Naive thymus-derived CD8-positive, alpha-beta T cell (primary cell): ENCODE measurements around the gene KRTAP10-12. TPM values are rescaled to one million over a fixed set of nuclear protein-coding genes. Genes with fewer than 3 reads are reported as not detected.
A peak's percentile ranks its signal among the peaks of the same experiment; 100 is the strongest.

Experiments
- ATAC-seq, 2 donors: fragments of 150-1000 bp; cut with Tn5 transposase in 1 of 2; sonication (Bioruptor Pico), chemical (Tn5 transposase) in 1 of 2; 1 replicate in 1 of 2; 2 replicates in 1 of 2; pipeline ENCODE4 v1.10.0; 2021; ENCODE audit warnings: mild to moderate bottlenecking in 2 of 2, moderate library complexity in 2 of 2
- POLR2A ChIA-PET: fragments of 350-600 bp; sonication (Branson Sonifier 250); formaldehyde crosslinking; loops from one replicate; lab custom pipeline; 2021; ENCODE audit warnings: antibody characterized with exemption; lab: Charles Lee
- DNase-seq, 10 donors: peaks; one replicate each; pipeline versions ENCODE4 v3.0.0 to v3.0.0-alpha.2; 2020 to 2022
- H3K27ac Mint-ChIP-seq, 10 donors: one replicate each; pipeline ENCODE4 v1.8.0; 2020 to 2022; ENCODE audit warnings: mild to moderate bottlenecking in 10 of 10, mixed read lengths in 10 of 10, moderate library complexity in 4 of 10, inconsistent platforms in 1 of 10
- H3K27me3 Mint-ChIP-seq, 5 donors: one replicate each; pipeline ENCODE4 v1.8.0; 2021 to 2022; ENCODE audit warnings: mixed read lengths in 5 of 5
- H3K36me3 Mint-ChIP-seq, 3 donors: one replicate each; pipeline ENCODE4 v1.8.0; 2020 to 2022; ENCODE audit warnings: mixed read lengths in 3 of 3, mild to moderate bottlenecking in 2 of 3, inconsistent platforms in 1 of 3
- H3K4me1 Mint-ChIP-seq, 4 donors: one replicate each; pipeline ENCODE4 v1.8.0; 2021 to 2022; ENCODE audit warnings: mixed read lengths in 4 of 4
- H3K4me3 Mint-ChIP-seq, 10 donors: one replicate each; pipeline ENCODE4 v1.8.0; 2020 to 2022; ENCODE audit warnings: mild to moderate bottlenecking in 10 of 10, mixed read lengths in 10 of 10, moderate library complexity in 6 of 10, inconsistent platforms in 1 of 10
- H3K9me3 Mint-ChIP-seq, 9 donors: one replicate each; pipeline ENCODE4 v1.8.0; 2020 to 2022; ENCODE audit warnings: mixed read lengths in 9 of 9, mild to moderate bottlenecking in 3 of 9, inconsistent platforms in 1 of 9, moderate library complexity in 1 of 9
- polyA plus RNA-seq, 3 donors: library from polyadenylated mRNA; unstranded; fragments of 300-500 nt; fragmentation: Illumina TruSeq; gene quantifications; one replicate each; pipeline ENCODE4 v1.2.3, GENCODE V29; 2021
- total RNA-seq, 8 experiments: library from RNA in 2 of 8; stranded (reverse) in 2 of 8; gene quantifications; one replicate each; pipeline ENCODE4 v1.2.3 and lab custom pipeline; 2021 to 2026

Gene KRTAP10-12
- total and polyA plus RNA-seq, 5 experiments from 2014 or later: not detected

- H3K36me3 Mint-ChIP-seq: peaks cover 0 to 3% (median 0%) of the 10 kb centered on the region in 3 donors
- H3K27ac Mint-ChIP-seq: peak overlapping the region in 7 of 10 donors; percentile 0 to 79 (median 52)
- POLR2A ChIA-PET: no interaction called here
- ATAC-seq (peak; percentile 42 to 58), DNase-seq (peak in 2 of 10 donors; percentile 39 to 40)
- peaks cover 16 to 48% (median 27%) of the 10 kb centered on the region in 4 donors for H3K4me1 Mint-ChIP-seq
- H3K27me3 Mint-ChIP-seq: peaks cover 0 to 12% (median 5%) of the 10 kb centered on the region in 5 donors
- peak overlapping the region in 7 of 10 donors; percentile 0 to 53 (median 19) for H3K4me3 Mint-ChIP-seq
- peaks cover 0 to 15% (median 3%) of the 10 kb centered on the region in 9 donors for H3K9me3 Mint-ChIP-seq
These were observed 5.3 kb upstream of the KRTAP10-12 start for GRCh38 chr21:44691686-44692085.

GRCh38 chr21:44692798-44693512 lies 4.0 kb upstream of the KRTAP10-12 start:
- H3K9me3 Mint-ChIP-seq: peaks cover 0 to 15% (median 3%) of the 10 kb centered on the region in 9 donors
- no peak overlapping the region for H3K4me3 Mint-ChIP-seq
- DNase-seq (no peak), ATAC-seq (no peak)
- H3K27me3 Mint-ChIP-seq: peaks cover 3 to 20% (median 16%) of the 10 kb centered on the region in 5 donors
- peaks cover 0 to 4% (median 0%) of the 10 kb centered on the region in 3 donors for H3K36me3 Mint-ChIP-seq
- peaks cover 16 to 57% (median 32%) of the 10 kb centered on the region in 4 donors for H3K4me1 Mint-ChIP-seq
- no peak overlapping the region for H3K27ac Mint-ChIP-seq
- POLR2A ChIA-PET: no interaction called here

- Mint-ChIP-seq H3K4me3 (peak overlapping the region in 1 of 10 donors; percentile 4), H3K27me3 (peaks cover 12 to 38% (median 28%) of the 10 kb centered on the region in 5 donors), H3K27ac (peak overlapping the region in 3 of 10 donors; percentile 14 to 73 (median 48)), H3K36me3 (peaks cover 0 to 5% (median 2%) of the 10 kb centered on the region in 3 donors), H3K4me1 (peaks cover 16 to 72% (median 39%) of the 10 kb centered on the region in 4 donors), H3K9me3 (peaks cover 0 to 15% (median 3%) of the 10 kb centered on the region in 9 donors)
- peak in 1 of 2 donors; percentile 47 for ATAC-seq
- DNase-seq: peak in 1 of 10 donors; percentile 23
- POLR2A ChIA-PET: interaction anchor here (0.6 to 1.4 kb wide), 2 partner anchors 71 to 76 kb away, joined by 3 to 5 read pairs; no protein-coding TSS in a partner anchor
These were observed 2.2 kb upstream of the KRTAP10-12 start for GRCh38 chr21:44694776-44695175.

GRCh38 chr21:44695184-44695583 lies 1.8 kb upstream of the KRTAP10-12 start:
- no peak for ATAC-seq
- peak overlapping the region in 4 of 10 donors; percentile 11 to 73 (median 48) for H3K27ac Mint-ChIP-seq
- H3K4me3 Mint-ChIP-seq: peak overlapping the region in 1 of 10 donors; percentile 4
- DNase-seq: no peak
- H3K27me3 Mint-ChIP-seq: peaks cover 15 to 41% (median 31%) of the 10 kb centered on the region in 5 donors
- peaks cover 0 to 15% (median 3%) of the 10 kb centered on the region in 9 donors for H3K9me3 Mint-ChIP-seq
- peaks cover 16 to 72% (median 37%) of the 10 kb centered on the region in 4 donors for H3K4me1 Mint-ChIP-seq
- POLR2A ChIA-PET: interaction anchor here (1.4 kb wide), 1 partner anchor 77 kb away, joined by 3 read pairs; no protein-coding TSS in a partner anchor
- peaks cover 0 to 5% (median 2%) of the 10 kb centered on the region in 3 donors for H3K36me3 Mint-ChIP-seq

- Mint-ChIP-seq H3K27me3 (peaks cover 15 to 42% (median 31%) of the 10 kb centered on the region in 5 donors), H3K4me3 (peak overlapping the region in 1 of 10 donors; percentile 4), H3K27ac (peak overlapping the region in 6 of 10 donors; percentile 11 to 73 (median 38)), H3K4me1 (peaks cover 16 to 72% (median 35%) of the 10 kb centered on the region in 4 donors), H3K36me3 (peaks cover 0 to 5% (median 2%) of the 10 kb centered on the region in 3 donors), H3K9me3 (peaks cover 0 to 15% (median 3%) of the 10 kb centered on the region in 9 donors)
- no peak for ATAC-seq
- no peak for DNase-seq
- POLR2A ChIA-PET: no interaction called here
These were observed 1.3 kb upstream of the KRTAP10-12 start for GRCh38 chr21:44695641-44696040.

GRCh38 chr21:44696572-44696971 lies 400 bp upstream of the KRTAP10-12 start:
- Mint-ChIP-seq H3K27me3 (peaks cover 20 to 51% (median 39%) of the 10 kb centered on the region in 5 donors), H3K4me3 (peak overlapping the region in 1 of 10 donors; percentile 24), H3K36me3 (peaks cover 0 to 5% (median 2%) of the 10 kb centered on the region in 3 donors), H3K4me1 (peaks cover 12 to 64% (median 29%) of the 10 kb centered on the region in 4 donors), H3K9me3 (peaks cover 0 to 15% (median 3%) of the 10 kb centered on the region in 9 donors), H3K27ac (peak overlapping the region in 2 of 10 donors; percentile 29 to 37)
- no peak for DNase-seq
- POLR2A ChIA-PET: interaction anchor here (1.0 kb wide), 1 partner anchor 38 kb away, joined by 3 read pairs; no protein-coding TSS in a partner anchor
- ATAC-seq: no peak

GRCh38 chr21:44697811-44698734 lies 1.1 kb downstream of the KRTAP10-12 start:
- POLR2A ChIA-PET: interaction anchor here (0.6 kb wide), 1 partner anchor 39 kb away, joined by 3 read pairs; no protein-coding TSS in a partner anchor
- ATAC-seq: no peak
- Mint-ChIP-seq H3K27me3 (peaks cover 29 to 66% (median 44%) of the 10 kb centered on the region in 5 donors), H3K9me3 (peaks cover 0 to 7% (median 0%) of the 10 kb centered on the region in 9 donors), H3K4me1 (peaks cover 5 to 62% (median 26%) of the 10 kb centered on the region in 4 donors), H3K36me3 (peaks cover 0 to 2% (median 2%) of the 10 kb centered on the region in 3 donors), H3K4me3 (peak overlapping the region in 3 of 10 donors; percentile 11 to 58 (median 54)), H3K27ac (peak overlapping the region in 1 of 10 donors; percentile 47)
- DNase-seq: no peak

GRCh38 chr21:44699502-44700001 lies 2.6 kb downstream of the KRTAP10-12 start:
- Mint-ChIP-seq H3K9me3 (peaks cover 0 to 5% (median 0%) of the 10 kb centered on the region in 9 donors), H3K27me3 (peaks cover 33 to 81% (median 49%) of the 10 kb centered on the region in 5 donors), H3K36me3 (peaks cover 0 to 2% (median 2%) of the 10 kb centered on the region in 3 donors), H3K4me1 (peaks cover 4 to 55% (median 24%) of the 10 kb centered on the region in 4 donors), H3K27ac (peak overlapping the region in 3 of 10 donors; percentile 9 to 88 (median 25)), H3K4me3 (peak overlapping the region in 1 of 10 donors; percentile 48)
- POLR2A ChIA-PET: interaction anchor here (0.8 to 1.1 kb wide), 2 partner anchors 9 to 42 kb away, joined by 3 read pairs; partner anchors contain the start of gene KRTAP12-3
- DNase-seq (no peak), ATAC-seq (no peak)

- Mint-ChIP-seq H3K9me3 (peaks cover 0 to 13% (median 3%) of the 10 kb centered on the region in 9 donors), H3K4me3 (peak overlapping the region in 1 of 10 donors; percentile 48), H3K36me3 (peaks cover 2 to 3% (median 2%) of the 10 kb centered on the region in 3 donors), H3K27me3 (peaks cover 38 to 89% (median 55%) of the 10 kb centered on the region in 5 donors), H3K4me1 (peaks cover 0 to 47% (median 20%) of the 10 kb centered on the region in 4 donors), H3K27ac (peak overlapping the region in 1 of 10 donors; percentile 52)
- DNase-seq (no peak), ATAC-seq (no peak)
- POLR2A ChIA-PET: interaction anchor here (0.8 to 1.1 kb wide), 2 partner anchors 8 to 43 kb away, joined by 3 read pairs; partner anchors contain the start of gene KRTAP12-3
These were observed 3.4 kb downstream of the KRTAP10-12 start for GRCh38 chr21:44700101-44701022.

- POLR2A ChIA-PET: no interaction called here
- ATAC-seq: no peak
- H3K27ac Mint-ChIP-seq: no peak overlapping the region
- H3K9me3 Mint-ChIP-seq: peaks cover 0 to 19% (median 7%) of the 10 kb centered on the region in 9 donors
- H3K27me3 Mint-ChIP-seq: peaks cover 43 to 95% (median 58%) of the 10 kb centered on the region in 5 donors
- no peak overlapping the region for H3K4me3 Mint-ChIP-seq
- peaks cover 0 to 41% (median 18%) of the 10 kb centered on the region in 4 donors for H3K4me1 Mint-ChIP-seq
- H3K36me3 Mint-ChIP-seq: peaks cover 6 to 8% (median 7%) of the 10 kb centered on the region in 3 donors
- DNase-seq: no peak
These were observed 4.0 kb downstream of the KRTAP10-12 start for GRCh38 chr21:44701023-44701400.
